ENCODE results near the gene TM7SF3. TPM values are rescaled to one million over a fixed set of nuclear protein-coding genes. Genes with fewer than 3 reads are reported as not detected.
"Not testable (repeated sequence)": the region's sequence is repeated elsewhere in the genome, so short reads cannot be mapped to it uniquely, and the experiment has no call there.

The TM7SF3 gene
- total and polyA plus RNA-seq, 11 donors: 5.8 to 84.0 (median 18.7) TPM

DNA sequence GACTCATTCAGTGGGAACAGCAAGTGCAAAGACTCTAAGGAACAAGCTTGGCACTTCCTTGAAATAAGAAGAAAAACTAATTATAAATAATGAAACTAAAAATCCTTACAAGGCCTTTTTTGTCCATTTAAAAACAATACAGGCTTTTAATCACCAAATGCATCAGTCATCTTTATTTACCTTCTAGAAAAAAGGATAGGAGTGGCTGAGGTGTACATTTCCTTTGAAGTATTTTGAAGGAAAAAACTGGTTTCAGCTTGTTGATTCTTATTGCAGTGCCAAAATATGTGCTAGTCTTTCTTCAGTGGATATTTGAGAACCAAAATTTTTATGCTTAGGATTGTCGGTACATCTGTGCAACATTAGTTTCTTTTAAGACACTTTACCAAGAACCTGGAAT lies 38.0 kb upstream of the TM7SF3 start:
- Histone ChIP-seq H3K27me3 (no peaks in the 10 kb centered on the region), H3K36me3 (no peaks in the 10 kb centered on the region), H3K4me1 (no peaks in the 10 kb centered on the region), H3K27ac (no peak overlapping the region), H3K9me3 (no peaks in the 10 kb centered on the region), H3K4me3 (no peak overlapping the region)
- 92 to 100% (median 95%) methylated on average over 1 of the region's 1 CpG for WGBS, 4 donors
- no peak for DNase-seq
- no peak for TF ChIP-seq POLR2A (IDR thresholded peaks at IDR 0.05)
- TF ChIP-seq, protein P1, sequence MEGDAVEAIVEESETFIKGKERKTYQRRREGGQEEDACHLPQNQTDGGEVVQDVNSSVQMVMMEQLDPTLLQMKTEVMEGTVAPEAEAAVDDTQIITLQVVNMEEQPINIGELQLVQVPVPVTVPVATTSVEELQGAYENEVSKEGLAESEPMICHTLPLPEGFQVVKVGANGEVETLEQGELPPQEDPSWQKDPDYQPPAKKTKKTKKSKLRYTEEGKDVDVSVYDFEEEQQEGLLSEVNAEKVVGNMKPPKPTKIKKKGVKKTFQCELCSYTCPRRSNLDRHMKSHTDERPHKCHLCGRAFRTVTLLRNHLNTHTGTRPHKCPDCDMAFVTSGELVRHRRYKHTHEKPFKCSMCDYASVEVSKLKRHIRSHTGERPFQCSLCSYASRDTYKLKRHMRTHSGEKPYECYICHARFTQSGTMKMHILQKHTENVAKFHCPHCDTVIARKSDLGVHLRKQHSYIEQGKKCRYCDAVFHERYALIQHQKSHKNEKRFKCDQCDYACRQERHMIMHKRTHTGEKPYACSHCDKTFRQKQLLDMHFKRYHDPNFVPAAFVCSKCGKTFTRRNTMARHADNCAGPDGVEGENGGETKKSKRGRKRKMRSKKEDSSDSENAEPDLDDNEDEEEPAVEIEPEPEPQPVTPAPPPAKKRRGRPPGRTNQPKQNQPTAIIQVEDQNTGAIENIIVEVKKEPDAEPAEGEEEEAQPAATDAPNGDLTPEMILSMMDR (IDR thresholded peaks at IDR 0.05): no peak
- intact Hi-C loops (cut with DNase I): loop anchor here in 2 of 10 donors (10.0 kb wide), 2 partner anchors 53 to 263 kb away; no protein-coding TSS in a partner anchor
- no peak for ATAC-seq

DNA sequence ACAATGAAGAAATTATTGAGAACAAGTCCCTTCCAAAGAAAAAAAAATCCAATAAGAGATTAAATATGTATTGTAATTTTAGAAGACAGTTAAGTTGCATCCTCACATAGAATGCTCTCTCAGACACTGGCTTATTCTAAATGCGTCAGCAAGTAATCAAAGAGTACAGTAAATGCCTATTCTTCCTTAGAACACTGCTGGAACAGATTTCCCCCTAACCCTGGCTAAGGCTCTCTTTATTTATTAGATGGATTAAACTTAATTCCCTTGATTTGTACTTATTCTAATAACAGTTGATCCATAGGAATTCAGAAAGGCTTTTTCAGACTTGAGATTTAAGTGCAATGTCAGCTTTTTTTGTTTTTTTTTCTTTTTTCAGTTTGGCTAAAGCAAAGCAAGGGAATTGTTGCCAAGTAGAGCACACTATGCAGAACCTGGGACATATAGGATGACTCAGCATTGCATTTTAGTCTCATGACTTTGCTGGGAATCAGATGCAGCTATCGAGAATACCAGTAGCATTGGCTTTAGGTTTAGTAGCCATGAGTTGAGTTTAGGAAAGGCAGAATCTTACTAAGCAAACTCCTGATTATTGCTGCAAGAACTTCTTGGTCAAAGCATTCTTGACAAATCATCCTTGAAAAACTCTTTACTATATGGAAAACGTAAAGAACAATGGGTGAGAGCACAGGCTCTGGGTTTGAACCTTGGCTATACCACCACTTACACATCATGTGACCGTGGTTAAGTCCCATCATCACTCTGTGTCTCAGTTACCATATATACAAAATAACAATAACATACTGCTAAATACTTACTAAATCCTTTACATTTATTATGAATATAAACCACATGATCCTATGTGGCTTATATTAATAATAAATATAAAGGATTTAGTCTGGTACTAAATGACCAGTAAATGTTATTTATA lies 34.9 kb upstream of the TM7SF3 start:
- intact Hi-C loops (cut with DNase I): no loop called here
- 85 to 89% (median 87%) methylated on average over 4 of the region's 4 CpGs for WGBS, 4 donors
- TF ChIP-seq POLR2A (IDR thresholded peaks at IDR 0.05): no peak
- TF ChIP-seq, protein P1 (IDR thresholded peaks at IDR 0.05): no peak

GRCh38 chr12:27042018-27042417 lies 27.8 kb upstream of the TM7SF3 start:
- intact Hi-C loops (cut with DNase I): not testable (repeated sequence)

More for the DNA sequence above, 34.9 kb upstream of the TM7SF3 start:
- no peak for ATAC-seq
- Histone ChIP-seq H3K27ac (no peak overlapping the region), H3K4me1 (no peaks in the 10 kb centered on the region), H3K27me3 (no peaks in the 10 kb centered on the region), H3K9me3 (no peaks in the 10 kb centered on the region), H3K36me3 (no peaks in the 10 kb centered on the region), H3K4me3 (no peak overlapping the region)
- no peak for DNase-seq

GRCh38 chr12:27040637-27041036 lies 26.5 kb upstream of the TM7SF3 start:
- not testable (repeated sequence) for H3K4me3 ChIP-seq
- H3K9me3 ChIP-seq: peaks cover 0 to 21% (median 0%) of the 10 kb centered on the region in 12 donors

More at GRCh38 chr12:27042018-27042417, 27.8 kb upstream of the TM7SF3 start:
- not testable (repeated sequence) for H3K27ac ChIP-seq, DNase-seq, H3K4me3 ChIP-seq, H3K4me1 ChIP-seq, H3K27me3 ChIP-seq, ATAC-seq
- Histone ChIP-seq H3K36me3 (peaks cover 0 to 15% (median 3%) of the 10 kb centered on the region in 9 donors), H3K9me3 (peaks cover 0 to 21% (median 0%) of the 10 kb centered on the region in 12 donors)
- 91 to 95% (median 92%) methylated on average over 1 of the region's 1 CpG for WGBS, 4 donors

DNA sequence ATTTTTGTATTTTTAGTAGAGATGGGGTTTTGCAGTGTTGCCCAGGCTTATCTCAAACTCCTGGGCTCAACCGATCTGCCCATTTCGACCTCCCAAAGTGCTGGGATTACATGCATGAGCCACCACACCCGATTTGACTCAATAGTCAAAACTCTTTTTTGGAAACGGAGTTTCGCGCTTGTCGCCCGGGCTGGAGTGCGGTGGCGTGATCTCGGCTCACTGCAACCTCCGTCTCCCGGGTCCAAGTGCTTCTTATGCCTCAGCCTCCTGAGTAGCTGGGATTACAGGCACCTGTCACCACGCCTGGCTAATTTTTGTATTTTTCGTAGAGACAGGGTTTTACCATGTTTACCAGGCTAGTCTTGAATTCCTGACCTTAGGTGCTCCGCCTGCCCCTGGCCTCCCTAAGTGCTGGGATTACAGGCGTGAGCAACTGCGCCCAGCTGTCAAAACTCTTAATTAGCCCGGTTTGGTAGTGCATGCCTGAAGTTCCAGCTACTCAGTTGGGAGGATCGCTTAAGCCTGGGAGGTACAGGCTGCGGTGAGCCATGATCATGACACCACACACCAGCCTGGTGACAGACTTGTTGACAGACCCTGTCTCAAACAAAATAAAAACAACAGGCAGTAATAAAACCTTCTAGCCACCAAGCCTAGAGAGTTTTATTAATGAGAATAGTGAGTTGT lies 20.6 kb upstream of the TM7SF3 start:
- Histone ChIP-seq H3K27ac (no peak overlapping the region), H3K4me3 (no peak overlapping the region), H3K36me3 (peaks cover 0 to 59% (median 48%) of the 10 kb centered on the region in 9 donors), H3K4me1 (no peaks in the 10 kb centered on the region), H3K9me3 (peaks cover 0 to 3% (median 0%) of the 10 kb centered on the region in 12 donors), H3K27me3 (no peaks in the 10 kb centered on the region)
- TF ChIP-seq, protein P1 (IDR thresholded peaks at IDR 0.05): no peak
- TF ChIP-seq POLR2A (IDR thresholded peaks at IDR 0.05): no peak
- intact Hi-C loops (cut with DNase I): loop anchor here in 1 of 10 donors (5.0 kb wide), 1 partner anchor 273 kb away; no protein-coding TSS in a partner anchor
- DNase-seq (no peak), ATAC-seq (no peak)
- 93 to 96% (median 94%) methylated on average over 20 to 21 of the region's 21 CpGs for WGBS, 4 donors

More at GRCh38 chr12:27040637-27041036, 26.5 kb upstream of the TM7SF3 start:
- ATAC-seq; DNase-seq; intact Hi-C loops (cut with DNase I); H3K27ac ChIP-seq; H3K4me1 ChIP-seq; H3K27me3 ChIP-seq: not testable (repeated sequence)
- 95 to 100% (median 99%) methylated on average over 2 to 4 of the region's 4 CpGs for WGBS, 4 donors
- H3K36me3 ChIP-seq: peaks cover 0 to 15% (median 3%) of the 10 kb centered on the region in 9 donors
